Measurements from ENCODE around the gene B3GNT4. TPM values are rescaled to one million over a fixed set of nuclear protein-coding genes. Genes with fewer than 3 reads are reported as not detected.

B3GNT4 gene
- total RNA-seq, 2 experiments from 2014 or later, result not detected

DNA sequence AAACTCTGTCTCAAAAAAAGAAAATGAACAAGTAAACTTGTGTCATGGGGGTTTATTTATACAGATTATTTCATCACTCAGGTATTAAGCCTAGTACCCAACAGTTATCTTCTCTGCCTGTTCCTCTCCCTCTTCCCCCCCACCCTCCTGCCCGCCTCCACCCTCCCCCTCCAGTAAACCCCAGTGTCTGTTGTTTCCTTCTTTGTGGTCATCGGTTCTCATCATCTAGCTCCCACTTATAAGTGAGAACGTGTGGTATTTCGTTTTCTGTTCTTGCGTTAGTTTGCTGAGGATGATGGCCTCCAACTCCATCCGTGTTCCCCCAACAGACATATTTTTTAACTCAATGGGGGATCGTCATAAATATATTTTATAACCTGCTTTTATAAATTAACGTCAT, 41.8 kb upstream of the B3GNT4 start:
- no TSS peak for BruUV-seq (replicated peaks)
- Histone ChIP-seq H3K9me2 (ENCODE audit: insufficient read depth, low read length) (no peaks in the 10 kb centered on the region), H3K36me3 (ENCODE audit: insufficient read depth, low read length) (no peaks in the 10 kb centered on the region), H3K9me3 (ENCODE audit: low read length) (no peaks in the 10 kb centered on the region), H3K4me2 (ENCODE audit: low read length) (no peak overlapping the region), H2AFZ (ENCODE audit: low read length) (no peak overlapping the region), H3K79me2 (ENCODE audit: insufficient read depth, low read depth, low read length) (no peaks in the 10 kb centered on the region), H4K20me1 (ENCODE audit: insufficient read depth, low read length) (no peaks in the 10 kb centered on the region), H3K27ac (ENCODE audit: low read depth, low read length, poor library complexity, severe bottlenecking) (no peak overlapping the region), H3K4me1 (ENCODE audit: insufficient read depth, low read length, poor library complexity, severe bottlenecking) (no peaks in the 10 kb centered on the region), H3K4me3 (ENCODE audit: low read depth, low read length, poor library complexity, severe bottlenecking) (no peak overlapping the region)
- CTCF ChIA-PET (ENCODE audit: unreplicated experiment), result no interaction called here
- no peak for DNase-seq (ENCODE audit: low spot score)
- no peak for TF ChIP-seq CTCF (conservative IDR thresholded peaks at IDR 0.05; ENCODE audit: low read length)
- no peak for TF ChIP-seq EZH2phosphoT487 (IDR thresholded peaks at IDR 0.05; ENCODE audit: borderline replicate concordance, low read depth, low read length)
- POLR2A ChIA-PET, result no interaction called here
- intact Hi-C loops (cut with micrococcal nuclease; ENCODE audit: unreplicated experiment), result no loop called here

GRCh38 chr12:122162976-122163375, 40.5 kb upstream of the B3GNT4 start:
- intact Hi-C loops (cut with micrococcal nuclease; ENCODE audit: unreplicated experiment), result no loop called here

More at GRCh38 chr12:122162976-122163375, 40.5 kb upstream of the B3GNT4 start:
- TF ChIP-seq CTCF (conservative IDR thresholded peaks at IDR 0.05; ENCODE audit: low read length) (no peak), EZH2phosphoT487 (IDR thresholded peaks at IDR 0.05; ENCODE audit: borderline replicate concordance, low read depth, low read length) (no peak)
- H3K9me2 ChIP-seq (ENCODE audit: insufficient read depth, low read length), result no peaks in the 10 kb centered on the region
- ChIA-PET CTCF (ENCODE audit: unreplicated experiment) (no interaction called here), POLR2A (no interaction called here)
- H3K9me3 ChIP-seq (ENCODE audit: low read length), result no peaks in the 10 kb centered on the region
- H3K27ac ChIP-seq (ENCODE audit: low read depth, low read length, poor library complexity, severe bottlenecking), result no peak overlapping the region
- no peak for DNase-seq (ENCODE audit: low spot score)
- no TSS peak for BruUV-seq (replicated peaks)
- H3K4me3 ChIP-seq (ENCODE audit: low read depth, low read length, poor library complexity, severe bottlenecking), result no peak overlapping the region
- H3K4me1 ChIP-seq (ENCODE audit: insufficient read depth, low read length, poor library complexity, severe bottlenecking), result no peaks in the 10 kb centered on the region
- no peak overlapping the region for H3K4me2 ChIP-seq (ENCODE audit: low read length)
- no peaks in the 10 kb centered on the region for H3K36me3 ChIP-seq (ENCODE audit: insufficient read depth, low read length)
- H4K20me1 ChIP-seq (ENCODE audit: insufficient read depth, low read length), result no peaks in the 10 kb centered on the region
- H2AFZ ChIP-seq (ENCODE audit: low read length), result no peak overlapping the region
- no peaks in the 10 kb centered on the region for H3K79me2 ChIP-seq (ENCODE audit: insufficient read depth, low read depth, low read length)

Data from OCI-LY7 (cell line).